MM.1S (cell line): ENCODE measurements around the gene FAM174C.

ENCODE experiments used
- EZH2 ChIP-seq: fragments of 300-600 bp; sonication (generic); optimal IDR thresholded peaks from 2 replicates; pipeline ENCODE3; 2017; ENCODE audit warnings: low read depth, mild to moderate bottlenecking, antibody characterized with exemption, low read length, mixed read lengths
- TF ChIP-seq, protein P1 (sequence below): fragments of 300-600 bp; sonication (generic); IDR thresholded peaks from 2 replicates; pipeline ENCODE4 v1.5.1; 2016; ENCODE audit warnings: antibody characterized with exemption, low read length, mixed read lengths

GRCh38 chr19:1259206-1259875, 16.0 kb upstream of the FAM174C start:
- TF ChIP-seq, protein P1, sequence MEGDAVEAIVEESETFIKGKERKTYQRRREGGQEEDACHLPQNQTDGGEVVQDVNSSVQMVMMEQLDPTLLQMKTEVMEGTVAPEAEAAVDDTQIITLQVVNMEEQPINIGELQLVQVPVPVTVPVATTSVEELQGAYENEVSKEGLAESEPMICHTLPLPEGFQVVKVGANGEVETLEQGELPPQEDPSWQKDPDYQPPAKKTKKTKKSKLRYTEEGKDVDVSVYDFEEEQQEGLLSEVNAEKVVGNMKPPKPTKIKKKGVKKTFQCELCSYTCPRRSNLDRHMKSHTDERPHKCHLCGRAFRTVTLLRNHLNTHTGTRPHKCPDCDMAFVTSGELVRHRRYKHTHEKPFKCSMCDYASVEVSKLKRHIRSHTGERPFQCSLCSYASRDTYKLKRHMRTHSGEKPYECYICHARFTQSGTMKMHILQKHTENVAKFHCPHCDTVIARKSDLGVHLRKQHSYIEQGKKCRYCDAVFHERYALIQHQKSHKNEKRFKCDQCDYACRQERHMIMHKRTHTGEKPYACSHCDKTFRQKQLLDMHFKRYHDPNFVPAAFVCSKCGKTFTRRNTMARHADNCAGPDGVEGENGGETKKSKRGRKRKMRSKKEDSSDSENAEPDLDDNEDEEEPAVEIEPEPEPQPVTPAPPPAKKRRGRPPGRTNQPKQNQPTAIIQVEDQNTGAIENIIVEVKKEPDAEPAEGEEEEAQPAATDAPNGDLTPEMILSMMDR: no peak
- TF ChIP-seq EZH2: no peak
